Measurements from ENCODE around the gene PDE6B.

Gene PDE6B

DNA sequence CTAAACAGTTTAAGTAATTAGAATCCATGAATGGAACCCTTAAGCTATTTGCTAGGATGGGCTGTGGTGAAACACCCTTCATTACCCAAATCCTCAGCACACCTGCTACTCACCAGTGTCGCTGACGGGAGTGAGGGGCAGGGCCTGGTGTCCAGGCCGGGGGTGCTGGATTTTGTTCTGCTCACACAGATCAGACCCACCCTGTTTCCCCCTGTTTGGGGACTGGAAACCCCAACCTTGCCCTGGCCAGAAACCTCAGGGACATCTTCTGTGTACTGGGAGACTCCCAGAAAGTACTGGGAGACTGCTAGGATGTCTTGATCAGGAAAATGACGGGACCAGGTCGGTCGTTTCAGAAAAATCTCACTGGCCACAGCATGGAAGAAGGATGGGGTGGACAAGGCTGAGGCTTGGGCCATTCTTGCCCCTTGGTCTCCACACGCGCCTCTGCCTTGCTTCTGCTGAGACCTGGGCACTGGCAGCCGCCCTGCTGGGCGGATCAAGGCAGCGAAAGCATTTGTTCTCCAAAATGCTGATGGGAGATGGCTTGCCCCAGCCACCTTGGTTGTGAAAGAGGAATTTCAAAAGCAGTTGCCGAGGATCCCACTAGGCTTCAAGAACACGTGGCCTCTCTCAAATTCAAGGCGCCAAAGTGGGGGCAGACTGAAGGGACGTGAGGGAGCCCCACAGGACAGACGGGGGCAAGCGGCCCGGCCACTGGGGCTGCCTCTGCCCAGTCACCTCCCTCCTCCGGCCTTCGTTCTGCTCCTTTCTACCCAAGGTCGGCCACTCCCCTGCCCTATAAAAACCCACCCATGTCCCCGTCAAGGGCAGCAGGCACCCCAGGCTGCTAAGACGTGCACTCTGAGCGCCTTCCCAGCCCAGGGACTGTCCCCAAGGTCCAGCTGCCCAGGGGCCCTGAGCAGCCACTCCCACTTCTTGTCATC is 23.5 kb upstream of the PDE6B start:
- DNase-seq, result no peak

DNA sequence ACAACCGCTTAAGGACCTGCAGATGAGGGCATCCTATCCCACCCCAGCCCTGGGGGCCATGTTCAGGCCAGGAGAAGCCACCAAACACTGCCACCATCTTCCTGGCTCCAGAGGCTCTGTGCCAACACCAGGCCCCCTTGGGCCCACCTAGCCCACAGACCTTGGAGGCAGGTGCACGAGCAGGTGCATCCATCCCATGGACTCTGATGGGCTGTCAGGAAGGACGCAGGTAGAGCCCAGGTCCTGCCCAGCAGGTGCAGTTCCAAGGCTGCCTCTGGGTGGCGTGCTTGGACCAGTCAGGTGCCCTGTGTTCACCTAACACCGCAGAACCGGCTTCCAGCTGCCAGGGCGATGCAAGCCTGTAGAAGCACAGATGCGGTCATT is 22.8 kb upstream of the PDE6B start:
- peak; percentile 12 for DNase-seq

DNA sequence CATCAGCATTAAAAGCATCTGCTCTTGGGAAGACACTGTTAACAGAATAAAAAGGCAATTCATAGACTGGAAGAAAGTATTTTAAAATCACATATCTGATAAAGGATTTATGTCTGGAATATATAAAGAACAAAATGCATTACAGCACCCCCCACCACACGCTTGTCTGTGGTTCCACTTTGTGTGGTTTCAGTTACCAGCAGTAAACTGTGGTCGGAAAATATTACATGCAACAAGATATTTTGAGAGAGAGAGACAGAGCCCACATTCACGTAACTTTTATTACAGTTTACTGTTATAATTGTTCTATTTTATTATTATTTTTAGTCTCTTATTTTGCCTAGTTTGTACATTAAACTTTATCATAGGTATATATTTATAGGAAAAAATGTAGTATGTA is 21.2 kb upstream of the PDE6B start:
- no peak for DNase-seq

DNA sequence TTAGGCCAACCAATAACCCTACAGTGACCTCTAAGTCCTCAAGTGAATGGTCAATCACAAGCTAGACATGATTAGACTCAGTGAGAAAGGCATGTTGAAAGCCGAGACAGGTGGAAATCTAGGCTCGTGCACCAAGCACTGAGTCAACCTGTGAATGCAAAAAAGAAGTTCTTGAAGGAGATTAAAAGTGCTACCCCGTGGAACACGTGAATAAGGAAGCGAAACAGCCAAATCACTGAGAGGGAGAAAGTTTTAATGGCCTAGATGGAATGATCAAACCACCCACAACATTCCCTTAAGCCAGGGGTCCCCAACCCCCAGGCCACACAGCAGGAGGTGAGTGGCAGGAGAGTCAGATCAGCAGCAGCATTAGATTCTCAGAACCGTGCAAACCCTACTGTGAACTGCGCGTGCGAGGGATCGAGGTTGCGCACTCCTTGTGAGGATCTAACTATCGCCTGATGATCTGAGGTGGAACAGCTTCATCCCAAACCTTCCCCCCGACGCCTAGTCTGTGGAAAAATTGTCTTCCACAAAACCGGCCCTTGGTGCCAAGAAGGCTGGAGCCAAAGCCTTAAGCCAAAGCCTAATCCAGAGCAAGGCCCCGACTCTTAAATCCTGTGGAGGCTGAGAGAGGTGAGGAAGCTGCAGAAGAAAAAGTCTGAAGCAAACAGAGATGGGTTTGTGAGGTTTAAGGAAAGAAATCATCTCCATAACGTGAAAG is 19.5 kb upstream of the PDE6B start:
- no peak for DNase-seq

DNA sequence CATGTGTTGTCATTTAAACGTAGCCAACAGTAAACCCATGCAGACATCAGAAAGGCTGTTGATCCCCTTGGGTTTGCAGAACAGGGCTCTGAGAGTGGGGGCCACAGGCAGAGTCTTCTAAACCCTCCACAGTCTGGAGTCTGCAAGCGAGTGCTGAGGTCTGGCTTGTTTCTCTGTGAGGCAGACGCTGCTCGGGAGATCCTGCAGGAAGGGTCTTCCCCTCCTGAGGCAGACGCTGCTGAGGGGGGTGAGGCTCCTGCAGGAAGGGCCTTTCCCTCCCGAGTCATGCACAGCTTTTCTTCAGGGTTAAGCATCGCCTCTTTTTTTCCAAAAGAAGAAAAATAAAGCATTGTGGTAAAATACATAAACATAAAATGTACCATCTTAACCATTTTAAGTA is 17.1 kb upstream of the PDE6B start:
- no peak for DNase-seq

DNA sequence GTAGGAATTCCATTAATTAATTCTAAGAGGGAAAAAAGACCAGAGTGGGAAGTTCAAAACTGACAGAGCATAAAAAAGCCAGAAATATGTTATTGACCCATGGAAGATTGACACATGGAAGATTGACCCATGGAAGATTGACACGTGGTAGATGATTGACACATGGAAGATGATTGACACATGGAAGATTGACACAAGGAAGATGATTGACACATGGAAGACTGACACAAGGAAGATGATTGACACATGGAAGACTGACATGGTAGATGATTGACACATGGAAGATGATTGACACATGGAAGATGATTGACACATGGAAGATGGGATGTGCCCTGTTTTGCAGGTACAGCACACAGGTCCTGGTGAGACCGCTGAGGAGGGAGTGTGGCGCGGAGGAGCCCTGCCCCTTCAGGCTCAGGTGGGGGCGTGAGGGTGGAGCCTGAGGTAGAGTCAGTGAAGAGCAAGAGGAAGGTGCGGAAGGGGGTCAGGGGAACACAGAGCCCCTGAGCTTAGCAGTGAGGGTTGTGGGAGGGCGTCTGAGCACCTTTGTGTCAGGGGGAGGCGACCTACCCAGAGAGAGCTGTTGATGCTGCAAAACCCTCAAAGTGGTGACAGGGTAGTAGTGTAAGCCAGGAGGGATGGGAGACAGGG is 15.8 kb upstream of the PDE6B start:
- no peak for DNase-seq

DNA sequence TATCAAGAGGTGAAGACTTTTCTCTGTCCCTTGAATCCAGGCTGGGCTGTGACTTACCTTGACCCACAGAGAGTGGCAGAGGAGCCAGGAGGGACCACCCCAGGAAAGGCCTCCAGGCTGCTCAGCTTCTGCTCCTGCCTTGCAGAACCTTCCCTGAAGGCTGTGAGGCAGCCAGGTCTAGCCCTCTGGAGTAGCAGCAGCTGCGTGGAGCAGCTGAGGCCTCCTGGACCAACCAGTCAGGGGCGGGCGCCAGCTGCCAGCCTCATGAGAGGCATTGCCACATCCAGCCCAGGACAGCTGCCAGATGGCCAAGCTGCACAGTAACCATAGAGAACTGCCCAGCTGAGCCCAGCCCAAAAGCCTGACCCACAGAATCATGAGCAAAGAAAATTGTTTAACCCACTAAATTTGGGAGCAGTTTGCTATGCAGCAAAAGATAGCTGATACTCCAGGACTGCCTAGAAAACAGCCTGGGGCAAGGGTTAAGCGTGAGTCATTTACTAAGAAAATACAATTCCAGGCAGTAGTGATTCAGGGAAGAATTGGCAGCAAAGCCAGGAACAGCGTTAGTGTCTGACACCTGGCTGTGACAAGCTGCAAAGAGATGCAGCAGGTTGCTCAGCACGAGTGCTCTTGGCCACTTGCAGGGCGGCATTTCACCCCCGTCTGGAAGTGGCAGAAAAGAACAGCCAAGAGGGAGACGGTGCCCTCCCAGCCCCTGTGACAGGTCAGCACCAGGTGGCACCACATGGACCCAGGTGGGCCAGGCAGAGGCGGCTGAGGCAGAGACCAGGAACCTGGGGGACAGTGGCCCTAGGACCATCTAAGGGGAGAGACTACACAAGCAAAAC is 14.7 kb upstream of the PDE6B start:
- no peak for DNase-seq

DNA sequence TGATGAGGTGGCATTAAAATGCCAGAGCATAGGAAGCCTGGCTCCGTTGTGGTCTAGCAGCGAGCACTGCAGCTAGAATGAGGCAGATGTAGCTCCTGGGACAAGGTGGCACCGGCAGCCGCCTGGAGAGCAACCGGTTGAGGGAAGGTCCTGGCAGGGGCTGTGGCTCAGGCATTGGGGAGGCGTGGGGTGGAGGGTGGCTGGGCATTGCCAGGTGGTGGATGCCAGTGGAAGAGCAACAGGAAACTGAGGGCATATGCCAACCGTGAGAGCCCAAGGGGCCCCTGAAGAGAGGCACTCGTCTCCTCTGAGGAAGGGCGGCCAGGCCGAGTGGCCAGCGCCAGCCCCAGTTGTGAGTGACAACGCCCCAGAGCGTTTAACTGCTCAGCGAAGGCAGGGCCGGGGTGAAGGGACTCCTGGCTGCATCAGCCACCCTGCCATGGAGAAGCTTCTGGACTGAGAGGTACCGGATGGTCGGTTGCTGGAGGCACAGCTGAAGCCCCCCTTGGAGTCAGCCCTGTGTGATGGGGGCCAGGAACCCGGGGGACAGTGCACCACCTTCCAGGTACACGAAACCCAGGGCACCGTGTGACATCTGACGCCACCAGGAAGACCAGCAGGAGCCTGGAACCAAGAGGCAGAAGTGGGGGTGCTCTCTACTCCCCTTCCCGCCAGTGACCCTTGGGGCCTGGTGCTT is 13.2 kb upstream of the PDE6B start:
- DNase-seq, result no peak

DNA sequence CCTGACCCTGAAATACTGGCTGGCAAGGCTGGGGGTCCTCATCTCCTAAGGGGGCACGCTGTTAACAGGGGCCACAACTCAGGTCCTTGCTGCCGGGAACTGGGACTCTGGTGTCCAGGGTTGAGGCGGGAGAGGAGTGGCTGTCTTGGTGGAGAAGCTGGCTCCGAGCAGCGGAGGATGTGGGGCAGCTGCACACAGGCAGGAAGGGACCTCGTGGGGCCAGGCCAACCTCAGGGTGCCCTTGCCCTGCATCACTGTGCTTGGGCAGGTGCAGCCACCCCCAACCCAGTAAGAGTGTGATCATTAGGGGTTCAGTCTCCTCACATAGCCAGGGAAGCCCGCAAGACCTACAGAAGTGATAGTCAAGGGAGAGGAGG is 12.6 kb upstream of the PDE6B start:
- DNase-seq, result no peak

DNA sequence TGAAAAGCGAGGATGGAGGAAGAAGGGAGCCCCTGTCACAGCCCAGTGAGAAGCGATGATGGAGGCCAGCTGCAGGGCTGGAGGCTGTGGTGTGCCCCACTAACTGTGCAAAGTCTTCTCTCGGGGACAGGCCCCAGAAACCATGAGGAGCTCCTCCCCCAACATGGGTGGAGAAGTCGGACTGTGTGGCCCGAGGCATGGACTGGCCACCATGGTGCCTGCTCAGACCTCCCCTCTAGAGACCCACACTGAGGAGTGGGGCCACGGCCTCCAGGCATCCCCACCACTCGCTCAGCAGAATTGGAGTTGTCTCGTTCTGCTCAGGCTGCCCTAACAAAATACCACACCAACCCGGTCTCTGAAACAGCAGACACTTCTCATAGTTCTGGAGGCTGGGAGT is 12.2 kb upstream of the PDE6B start:
- DNase-seq, result no peak

DNA sequence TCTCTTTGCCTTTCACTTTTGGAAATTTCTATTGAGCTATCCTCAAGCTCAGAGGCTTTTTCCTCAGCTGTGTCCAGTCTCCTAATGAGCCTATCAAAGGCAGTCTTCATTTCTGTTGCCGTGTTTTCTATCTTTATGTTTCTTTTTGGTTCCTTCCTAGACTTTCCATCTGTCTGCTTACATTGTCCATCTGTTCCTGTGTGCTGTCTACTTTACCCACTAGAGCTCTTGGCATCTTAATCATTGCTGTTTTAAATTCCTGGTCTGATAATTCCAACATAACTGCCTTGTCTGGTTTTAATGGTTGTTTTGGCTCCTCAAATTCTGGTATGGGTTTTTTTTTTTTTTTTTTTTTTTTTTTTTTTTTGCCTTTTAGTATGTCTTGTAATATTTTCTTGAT is 9.3 kb upstream of the PDE6B start:
- DNase-seq, result no peak

DNA sequence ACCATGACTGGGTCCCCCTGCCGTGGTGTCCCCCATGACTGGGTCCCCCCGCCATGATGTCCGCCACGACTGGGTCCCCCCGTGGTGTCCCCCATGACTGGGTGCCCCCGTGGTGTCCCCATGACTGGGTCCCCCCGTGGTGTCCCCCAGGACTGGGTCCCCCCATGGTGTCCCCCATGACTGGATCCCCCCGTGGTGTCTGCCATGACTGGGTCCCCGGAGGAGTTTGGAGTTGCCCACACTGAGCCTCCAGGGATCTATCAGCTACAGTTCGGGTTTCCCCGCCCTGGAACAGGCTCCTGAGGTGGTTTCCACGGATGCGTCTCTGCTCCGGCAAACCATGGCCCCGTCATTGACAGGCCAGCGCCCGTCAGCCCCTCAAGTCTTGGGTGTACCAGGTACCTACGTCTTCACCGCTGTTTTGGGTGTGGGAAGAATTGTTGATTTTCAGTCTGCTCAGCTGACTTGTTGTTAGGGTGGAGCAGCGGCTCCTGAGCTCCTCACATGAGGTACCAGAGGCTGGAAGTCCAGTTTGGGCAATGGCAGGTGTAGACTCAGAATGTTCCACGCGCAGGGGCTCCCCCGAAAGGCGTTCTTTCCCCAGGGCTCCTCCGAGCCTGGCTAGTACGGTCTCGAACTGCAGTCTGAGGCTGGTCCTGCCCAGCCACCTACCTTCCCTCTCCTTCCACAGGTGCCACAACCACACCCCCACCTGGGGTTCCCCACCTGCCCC is 8.3 kb upstream of the PDE6B start:
- no peak for DNase-seq

DNA sequence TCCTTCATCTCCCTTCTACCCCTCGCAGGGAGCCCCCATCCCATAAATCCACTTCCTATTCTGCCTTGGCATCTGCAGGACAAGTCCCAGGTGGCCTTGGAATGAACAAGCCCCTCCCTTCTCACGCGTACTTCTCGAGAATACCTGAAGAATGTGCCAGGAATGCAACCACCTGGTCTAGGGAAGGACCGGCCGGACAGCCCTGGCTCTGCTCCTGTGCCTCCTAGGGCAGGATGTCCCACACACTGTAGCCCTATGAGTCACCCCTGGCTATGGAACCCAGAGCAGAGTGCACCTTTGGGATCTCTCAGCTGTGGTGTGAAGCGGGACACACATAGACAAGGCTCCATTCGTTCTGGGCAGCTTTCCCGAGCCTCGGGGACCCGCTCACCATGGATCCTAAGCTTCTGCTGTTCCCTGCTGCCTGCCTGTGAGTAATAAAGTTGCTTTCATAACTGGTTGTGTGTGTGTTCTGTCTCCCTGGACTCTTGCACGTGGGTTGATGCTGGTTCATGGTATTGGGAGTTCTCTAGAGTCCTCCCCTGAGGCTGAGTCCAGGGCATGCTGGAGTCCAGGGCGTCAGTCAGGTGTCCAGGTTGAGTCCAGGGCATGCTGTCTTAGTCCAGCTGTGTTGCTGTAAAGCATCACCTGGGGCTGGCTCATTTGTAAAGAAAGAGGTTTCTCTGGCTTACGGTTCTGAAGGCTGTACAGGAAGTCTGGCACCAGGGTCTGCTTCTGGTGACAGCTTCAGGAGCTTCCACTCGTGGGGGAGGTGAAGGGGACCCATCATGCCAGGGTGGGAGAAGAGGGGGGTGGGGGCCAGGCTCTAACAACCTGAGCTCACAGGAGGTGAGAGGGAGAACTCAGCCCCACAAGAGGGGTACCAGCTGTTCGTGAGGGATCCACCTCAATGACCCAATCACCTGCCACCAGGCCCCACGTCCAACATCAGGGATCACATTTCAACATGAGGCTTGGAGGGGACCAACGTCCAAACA is 7.4 kb upstream of the PDE6B start:
- no peak for DNase-seq

DNA sequence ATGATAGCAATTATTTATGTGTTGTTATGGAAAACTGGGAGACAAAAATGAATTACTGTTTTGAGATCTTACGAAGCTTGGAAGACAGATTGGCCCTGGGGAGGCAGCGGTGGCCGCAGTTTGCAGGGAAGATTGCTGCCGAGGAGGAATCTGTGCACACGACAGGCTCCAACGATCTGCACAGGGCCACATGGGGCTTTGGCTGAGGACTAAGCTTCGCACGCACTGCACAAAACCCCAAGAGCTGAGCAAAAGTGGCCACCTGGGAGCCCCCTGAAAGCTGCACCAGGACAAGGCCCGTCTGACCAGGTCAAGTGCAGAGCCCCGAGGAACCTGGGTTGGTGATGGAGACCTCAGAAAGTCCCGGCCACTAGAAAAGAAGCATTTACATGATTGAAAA is 5.2 kb upstream of the PDE6B start:
- DNase-seq, result no peak

DNA sequence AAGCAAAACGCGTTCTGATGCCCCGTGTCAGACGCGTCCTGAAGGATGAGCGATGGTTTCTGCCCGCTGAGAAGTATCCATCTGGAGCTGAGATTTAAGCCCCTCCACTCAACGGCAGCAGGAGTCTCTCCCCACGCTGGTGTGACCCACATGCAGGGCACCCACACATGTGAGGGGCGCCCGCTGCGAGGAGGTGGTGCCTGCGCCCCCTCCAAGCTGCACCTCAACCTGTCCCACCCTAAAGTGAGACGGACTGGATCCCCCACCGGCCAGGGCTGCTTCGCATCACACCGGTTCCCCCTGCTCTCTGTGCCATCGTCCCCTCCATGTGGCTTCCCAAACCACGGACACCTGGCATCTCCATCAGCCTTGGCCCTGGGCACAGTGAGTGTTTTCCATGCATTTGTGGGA is 4.5 kb upstream of the PDE6B start:
- no peak for DNase-seq

DNA sequence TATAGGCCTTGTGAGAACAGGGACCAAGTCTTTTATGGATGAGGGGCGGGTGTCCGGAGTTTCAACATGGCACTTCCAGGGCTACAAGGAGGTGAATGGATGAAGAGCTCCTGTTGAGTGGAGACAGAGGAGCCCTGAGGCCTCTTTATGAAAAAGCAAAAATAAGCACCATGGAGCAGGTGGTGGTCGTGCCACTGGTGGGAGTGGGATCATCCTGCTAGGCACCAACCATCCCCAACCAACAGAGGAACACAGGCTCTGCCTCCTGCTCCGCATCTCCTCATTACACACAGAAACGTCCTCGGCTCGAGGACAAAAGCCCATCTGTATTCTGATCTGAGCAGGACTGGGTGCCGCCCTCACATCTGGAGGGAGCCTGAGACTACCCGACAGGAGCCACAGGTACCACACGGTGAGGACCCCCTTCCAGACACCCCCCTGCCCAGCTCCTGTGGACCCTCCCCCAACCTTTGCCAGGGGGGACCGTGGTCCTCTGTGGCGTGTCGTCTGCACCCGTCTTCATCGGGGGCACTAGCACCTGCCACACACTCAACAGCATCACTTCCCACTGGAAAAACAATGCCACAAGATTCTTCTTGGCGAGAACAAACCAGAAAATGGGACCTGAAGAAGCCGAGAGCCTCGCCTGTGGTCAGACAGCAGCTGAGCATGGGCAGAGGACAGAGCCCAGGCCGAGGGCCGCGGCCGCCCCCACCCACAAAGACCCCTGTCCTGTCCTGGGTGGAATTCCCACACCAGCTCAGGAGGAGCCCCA is 3.9 kb upstream of the PDE6B start:
- no peak for DNase-seq

DNA sequence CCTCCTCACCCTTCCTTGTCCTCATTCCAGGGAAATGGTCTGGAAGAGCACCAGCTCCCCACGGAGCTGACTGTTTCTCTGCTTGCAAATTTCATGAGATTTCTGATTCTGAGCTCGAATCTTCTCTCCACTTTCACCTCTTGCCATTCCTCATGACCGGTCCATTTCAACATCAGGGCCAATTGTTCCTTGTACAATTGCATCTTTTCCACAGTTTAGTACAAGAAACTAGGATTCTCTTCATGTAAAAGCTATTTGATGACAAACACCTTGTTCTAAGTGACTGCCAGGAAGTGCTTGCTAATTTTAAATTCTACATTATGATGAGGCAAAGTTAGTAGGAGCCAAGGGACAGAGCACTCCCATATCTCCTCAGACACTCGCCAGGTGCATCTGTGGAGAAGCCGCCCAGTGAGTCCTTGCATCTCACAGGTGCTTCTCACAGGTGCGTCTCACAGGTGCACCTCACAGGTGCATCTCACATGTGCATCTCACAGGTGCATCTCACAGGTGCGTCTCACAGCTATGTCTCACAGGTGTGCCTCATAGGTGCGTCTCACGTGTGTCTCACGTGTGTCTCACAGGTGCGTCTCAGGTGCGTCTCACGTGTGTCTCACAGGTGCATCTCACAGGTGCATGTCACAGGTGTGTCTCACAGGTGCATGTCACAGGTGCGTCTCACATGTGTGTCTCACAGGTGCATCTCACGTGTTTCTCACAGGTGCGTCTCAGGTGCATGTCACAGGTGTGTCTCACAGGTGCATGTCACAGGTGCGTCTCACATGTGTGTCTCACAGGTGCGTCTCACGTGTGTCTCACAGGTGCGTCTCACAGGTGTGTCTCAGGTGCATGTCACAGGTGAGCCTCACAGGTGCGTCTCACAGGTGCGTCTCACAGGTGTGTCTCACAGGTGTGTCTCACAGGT is 3.0 kb upstream of the PDE6B start:
- DNase-seq, result no peak

Measured in midbrain (tissue), 1 donor.